ENCODE data around the gene LTB. TPM values are rescaled to one million over a fixed set of nuclear protein-coding genes. Genes with fewer than 3 reads are reported as not detected.

LTB gene
- polyA plus RNA-seq, 3 donors = 12.6 to 25.5 (median 21.6) TPM

GRCh38 chr6:31620586-31621319 lies 38.5 kb upstream of the LTB start, which contains the start of gene PRRC2A:
Gene PRRC2A (plus strand): TSS chr6:31620715. CDS start chr6:31622790, 2,075 bp downstream.
- H3K4me1 Mint-ChIP-seq = peaks cover 52% of the 10 kb centered on the region
- peaks cover 27 to 39% of the 10 kb centered on the region in 2 donors for H3K36me3 ChIP-seq (replicated peaks in 1 of 2; ENCODE audit: control insufficient read depth in 1 of 2, insufficient read depth in 2 of 2, low read length in 2 of 2)
- H3K27me3 Mint-ChIP-seq (ENCODE audit: low read depth in 3 of 3) = peaks cover 0 to 1% (median 0%) of the 10 kb centered on the region in 3 donors
- no peaks in the 10 kb centered on the region for H3K9me3 ChIP-seq (replicated peaks in 1 of 2; ENCODE audit: control insufficient read depth in 1 of 2, insufficient read depth in 1 of 2, low read length in 2 of 2)
- no peaks in the 10 kb centered on the region for H3K9me3 Mint-ChIP-seq
- H3K36me3 Mint-ChIP-seq = peaks cover 36 to 52% of the 10 kb centered on the region in 2 donors
- H3K4me1 ChIP-seq (ENCODE audit: control insufficient read depth in 1 of 2, insufficient read depth in 2 of 2, low read length in 2 of 2) = peaks cover 48 to 55% of the 10 kb centered on the region in 2 donors
- H2AFZ ChIP-seq (ENCODE audit: insufficient read depth, low read depth, low read length, poor library complexity, severe bottlenecking) = peak within 1 kb of the TSS; percentile 76
- peak within 1 kb of the TSS; percentile 89 to 96 for H3K4me3 Mint-ChIP-seq
- H3K4me2 ChIP-seq (replicated peaks; ENCODE audit: extremely low read depth, low read length, poor library complexity, severe bottlenecking) = peak within 1 kb of the TSS; percentile 95
- intact Hi-C loops (cut with micrococcal nuclease) = loop anchor here (2.0 to 5.0 kb wide), 2 partner anchors 32 to 47 kb away; partner anchors contain the start of genes BAG6 (in 2 of the 2), CSNK2B (in 1 of the 2) and LY6G5B (in 1 of the 2)
- WGBS (ENCODE audit: insufficient coverage) = 0% methylated on average over 37 of the region's 67 CpGs
- peak within 1 kb of the TSS; percentile 79 to 97 (median 87) for H3K4me3 ChIP-seq (replicated peaks in 1 of 3; ENCODE audit: low read depth in 2 of 3, low read length in 3 of 3)
- no peaks in the 10 kb centered on the region for H3K27me3 ChIP-seq (ENCODE audit: control insufficient read depth in 2 of 2, insufficient read depth in 2 of 2, low read length in 2 of 2)
- peaks cover 88% of the 10 kb centered on the region for H3K79me2 ChIP-seq (ENCODE audit: insufficient read depth, low read length)
- H4K20me1 ChIP-seq (ENCODE audit: insufficient read depth, low read length) = peaks cover 28% of the 10 kb centered on the region
- no peak for TF ChIP-seq CTCF (IDR thresholded peaks at IDR 0.05)
- peak within 1 kb of the TSS; percentile 95 to 99 for H3K27ac ChIP-seq (ENCODE audit: low read depth in 1 of 2, low read length in 2 of 2)
- peak; percentile 45 to 71 (median 58) for DNase-seq
- peak within 1 kb of the TSS; percentile 98 to 100 (median 100) for H3K27ac Mint-ChIP-seq
- peak within 1 kb of the TSS; percentile 93 for H3K9ac ChIP-seq (ENCODE audit: insufficient read depth, low read length, poor library complexity, severe bottlenecking)

- Mint-ChIP-seq H3K4me1 (peaks cover 60% of the 10 kb centered on the region), H3K27ac (peak overlapping the region; percentile 98 to 100 (median 100)), H3K9me3 (peaks cover 0 to 1% (median 0%) of the 10 kb centered on the region in 7 donors), H3K27me3 (ENCODE audit: low read depth in 3 of 3) (peaks cover 0 to 1% (median 0%) of the 10 kb centered on the region in 3 donors), H3K4me3 (peak overlapping the region; percentile 89 to 96), H3K36me3 (peaks cover 28 to 45% of the 10 kb centered on the region in 2 donors)
- Histone ChIP-seq H3K4me3 (replicated peaks in 1 of 3; ENCODE audit: low read depth in 2 of 3, low read length in 3 of 3) (peak overlapping the region; percentile 79 to 97 (median 87)), H2AFZ (ENCODE audit: insufficient read depth, low read depth, low read length, poor library complexity, severe bottlenecking) (peak overlapping the region; percentile 76), H4K20me1 (ENCODE audit: insufficient read depth, low read length) (peaks cover 24% of the 10 kb centered on the region), H3K27ac (ENCODE audit: low read depth in 1 of 2, low read length in 2 of 2) (peak overlapping the region; percentile 95 to 99), H3K4me2 (replicated peaks; ENCODE audit: extremely low read depth, low read length, poor library complexity, severe bottlenecking) (peak overlapping the region; percentile 95), H3K4me1 (ENCODE audit: control insufficient read depth in 1 of 2, insufficient read depth in 2 of 2, low read length in 2 of 2) (peaks cover 49 to 63% of the 10 kb centered on the region in 2 donors), H3K36me3 (replicated peaks in 1 of 2; ENCODE audit: control insufficient read depth in 1 of 2, insufficient read depth in 2 of 2, low read length in 2 of 2) (peaks cover 19 to 31% of the 10 kb centered on the region in 2 donors), H3K9me3 (replicated peaks in 1 of 2; ENCODE audit: control insufficient read depth in 1 of 2, insufficient read depth in 1 of 2, low read length in 2 of 2) (no peaks in the 10 kb centered on the region), H3K9ac (ENCODE audit: insufficient read depth, low read length, poor library complexity, severe bottlenecking) (peak overlapping the region; percentile 93), H3K79me2 (ENCODE audit: insufficient read depth, low read length) (peaks cover 88% of the 10 kb centered on the region), H3K27me3 (ENCODE audit: control insufficient read depth in 2 of 2, insufficient read depth in 2 of 2, low read length in 2 of 2) (no peaks in the 10 kb centered on the region)
- no peak for TF ChIP-seq CTCF (IDR thresholded peaks at IDR 0.05)
- intact Hi-C loops (cut with micrococcal nuclease) = loop anchor here (2.0 to 5.0 kb wide), 2 partner anchors 33 to 47 kb away; partner anchors contain the start of genes BAG6 (in 2 of the 2), CSNK2B (in 1 of the 2) and LY6G5B (in 1 of the 2)
- DNase-seq = peak; percentile 96 to 99 (median 98)
- WGBS (ENCODE audit: insufficient coverage) = under 1% methylated on average over 40 of the region's 50 CpGs
These were observed 37.8 kb upstream of the LTB start for GRCh38 chr6:31619805-31620585.

Data from CD14-positive monocyte (primary cell).